Stimulated activated CD4-positive, alpha-beta T cell treated with anti-CD3 and anti-CD28 coated beads, TNF-alpha, amount 100 ng/mL, for 4 hours (primary cell): Measurements from ENCODE around the gene TXNDC9.
"Not testable (repeated sequence)": the region's sequence is repeated elsewhere in the genome, so short reads cannot be mapped to it uniquely, and the experiment has no call there.

Experiments
- DNase-seq, 3 experiments: peaks; one replicate each; pipeline ENCODE4 v3.0.0-alpha.2; 2020; ENCODE audit warnings: low read depth in 3 of 3

Gene TXNDC9

GRCh38 chr2:99325384-99325783, 10.7 kb downstream of the TXNDC9 start:
- DNase-seq: no peak

GRCh38 chr2:99317873-99318200, 18.3 kb downstream of the TXNDC9 start:
- not testable (repeated sequence) for DNase-seq

GRCh38 chr2:99317161-99317872, 18.8 kb downstream of the TXNDC9 start:
- no peak for DNase-seq

- not testable (repeated sequence) for DNase-seq
These were observed 35.0 kb downstream of the TXNDC9 start, which contains the start of gene LYG1 for GRCh38 chr2:99301097-99301496. Gene LYG1 (minus strand): TSS chr2:99301197. CDS start chr2:99295670, 5,527 bp downstream.

GRCh38 chr2:99299580-99299979, 36.6 kb downstream of the TXNDC9 start:
- DNase-seq: no peak

- no peak for DNase-seq
These were observed 38.1 kb downstream of the TXNDC9 start for GRCh38 chr2:99297994-99298393.

- DNase-seq: no peak
These were observed 50.6 kb downstream of the TXNDC9 start for GRCh38 chr2:99285526-99285925.

- DNase-seq: no peak
These were observed 56.0 kb downstream of the TXNDC9 start for GRCh38 chr2:99279969-99280695.

GRCh38 chr2:99278793-99279291, 57.3 kb downstream of the TXNDC9 start:
- DNase-seq: no peak

- not testable (repeated sequence) for DNase-seq
These were observed 57.9 kb downstream of the TXNDC9 start for GRCh38 chr2:99278195-99278765.

- DNase-seq: no peak
These were observed 60.3 kb downstream of the TXNDC9 start for GRCh38 chr2:99275882-99276281.
